ENCODE results near the gene ELFN2.

Gene ELFN2

GRCh38 chr22:37412495-37413250, 14.6 kb downstream of the ELFN2 start:
- no peak for TF ChIP-seq ZFX (IDR thresholded peaks at IDR 0.05; ENCODE audit: borderline replicate concordance)
- TF ChIP-seq CTCF (IDR thresholded peaks at IDR 0.05): no peak

GRCh38 chr22:37411655-37412054, 15.6 kb downstream of the ELFN2 start:
- no peak for TF ChIP-seq CTCF (IDR thresholded peaks at IDR 0.05)
- no peak for TF ChIP-seq ZFX (IDR thresholded peaks at IDR 0.05; ENCODE audit: borderline replicate concordance)
- H3K27ac ChIP-seq: no peak overlapping the region

More at GRCh38 chr22:37412495-37413250, 14.6 kb downstream of the ELFN2 start:
- H3K27ac ChIP-seq: no peak overlapping the region

GRCh38 chr22:37410174-37411055, 16.9 kb downstream of the ELFN2 start:
- no peak for TF ChIP-seq CTCF (IDR thresholded peaks at IDR 0.05)
- TF ChIP-seq ZFX (IDR thresholded peaks at IDR 0.05; ENCODE audit: borderline replicate concordance): no peak
- no peak overlapping the region for H3K27ac ChIP-seq

- TF ChIP-seq ZFX (IDR thresholded peaks at IDR 0.05; ENCODE audit: borderline replicate concordance) (no peak), CTCF (IDR thresholded peaks at IDR 0.05) (no peak)
Observed at GRCh38 chr22:37409459-37410050, 17.7 kb downstream of the ELFN2 start.

GRCh38 chr22:37409031-37409430, 18.2 kb downstream of the ELFN2 start:
- TF ChIP-seq CTCF (IDR thresholded peaks at IDR 0.05) (no peak), ZFX (IDR thresholded peaks at IDR 0.05; ENCODE audit: borderline replicate concordance) (no peak)
- H3K27ac ChIP-seq: no peak overlapping the region

More at GRCh38 chr22:37409459-37410050, 17.7 kb downstream of the ELFN2 start:
- no peak overlapping the region for H3K27ac ChIP-seq

- TF ChIP-seq ZFX (IDR thresholded peaks at IDR 0.05; ENCODE audit: borderline replicate concordance) (no peak), CTCF (IDR thresholded peaks at IDR 0.05) (no peak)
- no peak overlapping the region for H3K27ac ChIP-seq
Observed at GRCh38 chr22:37407856-37408255, 19.4 kb downstream of the ELFN2 start.
